HG03103 (cell line): ENCODE measurements around the gene OR10H3.
"Not testable (repeated sequence)": the region's sequence is repeated elsewhere in the genome, so short reads cannot be mapped to it uniquely, and the experiment has no call there.

ENCODE experiments used
- ATAC-seq: cut with Tn5 transposase; IDR thresholded peaks from one replicate; pipeline ENCODE4 v1.9.1; 2021; ENCODE audit warnings: low read depth; ENCODE audit not compliant: unreplicated experiment

Gene OR10H3

GRCh38 chr19:15776991-15777970 is 39.5 kb downstream of the OR10H3 start:
- no peak for ATAC-seq

GRCh38 chr19:15779756-15780476 is 42.1 kb downstream of the OR10H3 start:
- ATAC-seq: no peak

- ATAC-seq: no peak
These were observed 43.0 kb downstream of the OR10H3 start for GRCh38 chr19:15780610-15781418.

GRCh38 chr19:15781661-15782060 is 43.9 kb downstream of the OR10H3 start:
- ATAC-seq: no peak

GRCh38 chr19:15782211-15782610 is 44.4 kb downstream of the OR10H3 start:
- ATAC-seq: no peak

GRCh38 chr19:15782896-15783295 is 45.1 kb downstream of the OR10H3 start:
- not testable (repeated sequence) for ATAC-seq

- no peak for ATAC-seq
These were observed 49.9 kb downstream of the OR10H3 start, which contains the start of gene OR10H5 for GRCh38 chr19:15787611-15788155. Gene OR10H5, plus strand, starts transcription at chr19:15787661. Its CDS starts 6,388 bp downstream, at chr19:15794049.

- ATAC-seq: no peak
These were observed 50.9 kb downstream of the OR10H3 start for GRCh38 chr19:15788594-15789270.

GRCh38 chr19:15790096-15790495 is 52.3 kb downstream of the OR10H3 start:
- ATAC-seq: no peak
